HFF-Myc (cell line): ENCODE data around the gene ELOVL1.
"Not testable (repeated sequence)": the region's sequence is repeated elsewhere in the genome, so short reads cannot be mapped to it uniquely, and the experiment has no call there.

Experiments
- DNase-seq: peaks from one replicate; pipeline ENCODE4 v3.0.0-alpha.2; 2011; ENCODE audit warnings: low read depth; ENCODE audit errors: extremely low read depth
- H3K4me3 ChIP-seq: replicated peaks from 2 replicates; pipeline ENCODE4 v1.5.1; 2011; ENCODE audit warnings: low read depth, mild to moderate bottlenecking, control low read depth, low read length
- TF ChIP-seq, protein P1 (sequence below): IDR thresholded peaks from 2 replicates; pipeline ENCODE4 v1.5.1; 2012; ENCODE audit warnings: mild to moderate bottlenecking, low read depth, low read length, control low read depth; ENCODE audit errors: missing control alignments

The ELOVL1 gene

DNA sequence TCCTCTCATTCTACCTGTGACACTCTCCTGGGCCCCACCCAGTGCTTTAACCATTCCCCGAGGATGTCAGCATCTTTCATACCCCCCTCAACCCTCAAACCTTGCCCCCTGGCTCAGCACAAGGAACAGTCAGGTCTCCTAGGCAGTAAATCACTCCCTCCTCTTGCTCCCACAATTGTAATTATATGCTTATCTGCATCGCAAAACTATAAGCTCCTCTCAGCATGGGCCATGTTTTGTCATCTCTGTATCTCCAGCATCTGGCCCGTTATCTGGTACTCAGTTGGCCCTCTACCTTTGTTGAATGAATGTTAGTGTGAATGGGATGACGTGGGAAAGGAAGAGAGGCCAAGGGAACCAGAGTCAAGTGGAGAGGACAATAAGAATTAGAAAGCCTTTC is 2.8 kb upstream of the ELOVL1 start:
- no peak overlapping the region for H3K4me3 ChIP-seq
- TF ChIP-seq, protein P1, sequence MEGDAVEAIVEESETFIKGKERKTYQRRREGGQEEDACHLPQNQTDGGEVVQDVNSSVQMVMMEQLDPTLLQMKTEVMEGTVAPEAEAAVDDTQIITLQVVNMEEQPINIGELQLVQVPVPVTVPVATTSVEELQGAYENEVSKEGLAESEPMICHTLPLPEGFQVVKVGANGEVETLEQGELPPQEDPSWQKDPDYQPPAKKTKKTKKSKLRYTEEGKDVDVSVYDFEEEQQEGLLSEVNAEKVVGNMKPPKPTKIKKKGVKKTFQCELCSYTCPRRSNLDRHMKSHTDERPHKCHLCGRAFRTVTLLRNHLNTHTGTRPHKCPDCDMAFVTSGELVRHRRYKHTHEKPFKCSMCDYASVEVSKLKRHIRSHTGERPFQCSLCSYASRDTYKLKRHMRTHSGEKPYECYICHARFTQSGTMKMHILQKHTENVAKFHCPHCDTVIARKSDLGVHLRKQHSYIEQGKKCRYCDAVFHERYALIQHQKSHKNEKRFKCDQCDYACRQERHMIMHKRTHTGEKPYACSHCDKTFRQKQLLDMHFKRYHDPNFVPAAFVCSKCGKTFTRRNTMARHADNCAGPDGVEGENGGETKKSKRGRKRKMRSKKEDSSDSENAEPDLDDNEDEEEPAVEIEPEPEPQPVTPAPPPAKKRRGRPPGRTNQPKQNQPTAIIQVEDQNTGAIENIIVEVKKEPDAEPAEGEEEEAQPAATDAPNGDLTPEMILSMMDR = no peak
- DNase-seq = no peak

GRCh38 chr1:43369779-43370178 is 2.0 kb upstream of the ELOVL1 start:
- H3K4me3 ChIP-seq, DNase-seq: not testable (repeated sequence)

DNA sequence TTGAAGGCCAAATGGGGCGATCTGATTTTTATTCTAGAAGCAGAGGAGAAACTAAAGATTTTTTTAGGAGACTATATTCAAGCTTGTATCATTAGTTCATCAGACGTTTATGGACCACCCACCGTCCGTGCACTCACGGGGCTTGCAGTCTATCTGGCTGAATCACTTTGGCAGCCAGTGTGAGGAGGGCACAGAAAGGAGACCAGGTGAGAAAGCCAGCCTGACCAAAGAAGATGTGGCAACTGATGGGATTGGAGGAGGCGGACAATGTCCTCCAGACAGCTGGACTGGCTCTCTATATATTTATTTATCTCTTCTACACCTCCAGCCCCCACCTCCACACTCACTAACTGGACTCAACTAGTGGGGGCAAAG is 822 bp upstream of the ELOVL1 start:
- DNase-seq = no peak
- TF ChIP-seq, protein P1 = no peak
- peak overlapping the region; percentile 63 for H3K4me3 ChIP-seq

- H3K4me3 ChIP-seq = peak overlapping the region; percentile 63
- TF ChIP-seq, protein P1 = no peak
- DNase-seq = no peak
Measured at GRCh38 chr1:43367026-43367903, 546 bp downstream of the ELOVL1 start.

DNA sequence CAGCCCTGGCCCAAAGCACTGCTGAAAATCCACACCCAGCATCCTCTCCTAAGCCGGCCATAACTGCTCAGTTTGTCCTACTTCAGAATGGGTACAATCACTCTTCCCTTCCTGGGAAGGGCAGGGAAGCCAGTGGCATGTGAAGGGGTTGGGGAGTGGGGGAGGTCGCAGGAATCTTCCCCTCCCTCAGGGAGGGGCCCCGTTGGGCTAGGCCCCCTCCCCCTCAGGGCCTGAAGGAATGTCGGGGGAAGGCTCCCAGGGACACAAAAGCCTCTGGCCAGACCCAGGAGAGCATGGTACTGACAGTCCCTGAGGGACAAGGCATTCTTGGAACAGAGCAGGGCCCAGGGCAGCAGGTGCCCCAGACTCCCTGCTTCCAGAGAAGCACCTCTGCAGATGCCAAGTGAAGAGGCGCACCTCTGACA is 1.2 kb downstream of the ELOVL1 start:
- TF ChIP-seq, protein P1 = no peak
- DNase-seq = no peak
- H3K4me3 ChIP-seq = peak overlapping the region; percentile 63

DNA sequence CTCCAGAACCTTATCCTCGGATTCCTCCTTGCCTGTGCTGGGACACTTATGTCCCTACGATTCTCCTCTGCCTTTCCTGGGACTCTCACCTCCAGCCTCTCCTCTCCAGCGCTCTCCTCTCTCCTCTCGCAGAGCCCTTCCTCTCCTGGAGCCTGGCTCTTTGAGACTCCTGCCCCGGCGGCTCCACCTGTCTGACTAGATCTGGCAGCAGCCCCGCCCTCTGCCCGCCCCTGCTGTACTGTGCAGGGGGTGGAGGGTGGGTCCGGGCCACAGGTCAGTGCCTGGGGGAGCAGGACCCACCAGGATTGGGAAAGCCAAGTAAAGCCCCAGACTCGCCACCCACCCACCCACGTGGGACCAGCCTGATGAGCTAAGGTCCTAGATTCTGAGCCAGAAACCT is 1.6 kb downstream of the ELOVL1 start:
- no peak for DNase-seq
- TF ChIP-seq, protein P1 = no peak
- peak overlapping the region; percentile 63 for H3K4me3 ChIP-seq

GRCh38 chr1:43365678-43366077 is 2.1 kb downstream of the ELOVL1 start:
- TF ChIP-seq, protein P1 = no peak
- H3K4me3 ChIP-seq = peak overlapping the region; percentile 63
- DNase-seq = no peak
